WTC11 (cell line): ENCODE measurements around the gene MYOG.

Experiments used
- CREB1 ChIP-seq: sonication (generic); formaldehyde crosslinking; IDR thresholded peaks from 2 replicates; pipeline ENCODE4 v1.8.0; 2023; ENCODE audit warnings: mild to moderate bottlenecking, missing genetic modification reagents
- CTCF ChIP-seq: fragments of 200-600 bp; IDR thresholded peaks from 2 replicates; pipeline ENCODE4 v1.8.0; 2022; ENCODE audit warnings: antibody characterized with exemption

DNA sequence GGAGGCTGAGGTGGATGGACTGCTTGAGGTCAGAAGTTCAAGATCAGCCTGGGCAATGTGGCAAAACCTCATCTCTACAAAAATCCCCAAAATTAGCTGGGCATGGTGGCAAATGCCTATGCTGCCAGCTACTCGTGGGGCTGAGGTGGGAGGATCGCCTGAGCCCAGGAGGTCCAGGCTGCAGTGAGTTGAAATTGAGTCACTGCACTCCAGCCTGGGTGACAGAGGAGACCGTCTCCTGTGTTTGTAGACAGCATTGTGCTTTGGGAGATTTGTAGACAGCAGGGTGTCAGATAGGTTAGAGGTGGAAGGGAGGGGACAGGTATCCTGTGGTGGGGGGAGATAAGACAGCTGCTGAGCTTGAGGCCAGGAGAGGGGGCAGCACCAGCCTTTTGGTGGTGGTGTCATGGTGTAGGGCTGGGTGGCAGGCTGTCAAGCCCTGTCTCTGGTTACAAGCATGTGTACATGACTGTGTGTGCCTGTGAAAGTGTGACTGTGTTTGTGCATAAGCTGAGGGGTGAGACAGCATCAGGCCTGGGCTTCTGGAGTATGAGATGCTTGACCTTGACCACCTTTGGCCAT, 44.4 kb downstream of the MYOG start:
- no peak for TF ChIP-seq CREB1 (CRISPR knock-in tag)
- TF ChIP-seq CTCF = no peak
